HCT116 (cell line): ENCODE data around the gene TTC33. TPM values are rescaled to one million over a fixed set of nuclear protein-coding genes. Genes with fewer than 3 reads are reported as not detected.

Experiments
- ATAC-seq: fragments of 200-7000 bp; cut with Tn5 transposase; 2 replicates; pipeline ENCODE4 v1.9.1; 2020; ENCODE audit warnings: mild to moderate bottlenecking, moderate library complexity
- BruUV-seq: library from RNA; stranded (reverse); fragments of 400-500 nt; replicated peaks from 2 replicates; lab custom pipeline; 2021; lab: Mats Ljungman, UMichigan
- CTCF ChIA-PET: fragments of 300-600 bp; sonication (Branson Sonifier 250); formaldehyde crosslinking; loops from one replicate; lab custom pipeline; 2021; ENCODE audit warnings: antibody characterized with exemption; lab: Charles Lee
- POLR2A ChIA-PET: fragments of 300-600, 350-600 bp; sonication (Branson Sonifier 250); formaldehyde crosslinking; loops from one replicate; lab custom pipeline; 2021; ENCODE audit warnings: antibody characterized with exemption; lab: Charles Lee
- RAD21 ChIA-PET, 2 experiments: fragments of 300-600 bp; sonication (Branson Sonifier 250); formaldehyde crosslinking; loops; one replicate each; lab custom pipeline; 2023; ENCODE audit warnings: low total read pairs in 2 of 2; ENCODE audit not compliant: uncharacterized antibody in 2 of 2, unreplicated experiment in 2 of 2, low non-redundant PET in 1 of 2; lab: Charles Lee
- DNase-seq: peaks from one replicate; pipeline ENCODE4 v3.0.0-alpha.2; 2010; ENCODE audit warnings: low read depth, low spot score
- H2AFZ ChIP-seq: fragments of 200-600 bp; shearing (Covaris generic), sonication (generic); 2 replicates; pipeline ENCODE4 v1.6.1; 2017; ENCODE audit warnings: low read depth, mixed run types, mixed read lengths, antibody characterized with exemption, low read length; ENCODE audit not compliant: poor library complexity, severe bottlenecking
- H3K27ac ChIP-seq: 2 replicates; pipeline ENCODE4 v1.5.1; 2012; ENCODE audit warnings: low read depth, low read length
- H3K27me3 ChIP-seq: fragments of 200-600 bp; sonication (generic); 2 replicates; pipeline ENCODE4 v1.6.1; 2016; ENCODE audit warnings: mixed run types, low read length, mixed read lengths; ENCODE audit not compliant: insufficient read depth
- H3K36me3 ChIP-seq, 2 experiments: fragments of 200-500 bp in 1 of 2; fragments of 200-600 bp in 1 of 2; sonication (Bioruptor generic) in 1 of 2; sonication (generic) in 1 of 2; 2 replicates each; pipeline versions ENCODE4 v1.5.1 to v1.6.1; 2014 to 2016; ENCODE audit warnings: low read length in 2 of 2, inconsistent platforms in 1 of 2, mixed read lengths in 1 of 2, mixed run types in 1 of 2; ENCODE audit not compliant: insufficient read depth in 2 of 2, control insufficient read depth in 1 of 2
- H3K4me1 ChIP-seq, 2 experiments: fragments of 200-600 bp in 1 of 2; sonication (generic) in 1 of 2; 2 replicates each; pipeline versions ENCODE4 v1.5.1 to v1.6.1; 2012 to 2017; ENCODE audit warnings: low read length in 2 of 2, inconsistent platforms in 1 of 2, mild to moderate bottlenecking in 1 of 2, mixed read lengths in 1 of 2, mixed run types in 1 of 2, moderate library complexity in 1 of 2; ENCODE audit not compliant: insufficient read depth in 2 of 2, control insufficient read depth in 1 of 2
- H3K4me2 ChIP-seq: fragments of 200-600 bp; sonication (generic); 2 replicates; pipeline ENCODE4 v1.6.1; 2017; ENCODE audit warnings: mixed run types, low read length, mixed read lengths
- H3K4me3 ChIP-seq, 2 experiments: fragments of 200-600 bp in 1 of 2; sonication (generic) in 1 of 2; replicated peaks in 1 of 2; 2 replicates each; pipeline ENCODE4 v1.5.1; 2011 to 2016; ENCODE audit warnings: low read length in 2 of 2, control low read depth in 1 of 2, low read depth in 1 of 2, mild to moderate bottlenecking in 1 of 2, mixed read lengths in 1 of 2, mixed run types in 1 of 2
- H3K79me2 ChIP-seq: fragments of 200-600 bp; sonication (generic); 2 replicates; pipeline ENCODE4 v1.6.1; 2017; ENCODE audit warnings: mild to moderate bottlenecking, mixed run types, low read length, moderate library complexity, mixed read lengths; ENCODE audit not compliant: insufficient read depth
- H3K9ac ChIP-seq: fragments of 200-600 bp; sonication (generic); 2 replicates; pipeline ENCODE4 v1.6.1; 2016; ENCODE audit warnings: low read length, mixed read lengths
- H3K9me2 ChIP-seq: fragments of 200-600 bp; sonication (generic), shearing (Covaris generic); 2 replicates; pipeline ENCODE4 v1.6.1; 2017; ENCODE audit warnings: mixed run types, mild to moderate bottlenecking, moderate library complexity; ENCODE audit not compliant: insufficient read depth
- H3K9me3 ChIP-seq, 2 experiments: fragments of 200-500 bp in 1 of 2; fragments of 200-600 bp in 1 of 2; sonication (Bioruptor generic) in 1 of 2; sonication (generic) in 1 of 2; 2 replicates each; pipeline ENCODE4 v1.6.1; 2014 to 2017; ENCODE audit warnings: low read length in 2 of 2, mixed read lengths in 2 of 2, inconsistent platforms in 1 of 2, low read depth in 1 of 2, mild to moderate bottlenecking in 1 of 2, mixed run types in 1 of 2, moderate library complexity in 1 of 2; ENCODE audit not compliant: control insufficient read depth in 1 of 2, insufficient read depth in 1 of 2
- H4K20me1 ChIP-seq: fragments of 200-600 bp; sonication (generic), shearing (Covaris generic); 2 replicates; pipeline ENCODE4 v1.6.1; 2017; ENCODE audit warnings: mixed run types, mild to moderate bottlenecking, moderate library complexity; ENCODE audit not compliant: insufficient read depth
- CEBPB ChIP-seq: IDR thresholded peaks from 2 replicates; pipeline ENCODE4 v1.6.1; 2012; ENCODE audit warnings: low read depth
- CTCF ChIP-seq, 3 experiments: fragments of 200-600 bp in 1 of 3; sonication (generic) in 1 of 3; IDR thresholded peaks in 2 of 3; conservative IDR thresholded peaks in 1 of 3; 2 replicates each; pipeline ENCODE4 v1.5.1; 2012 to 2017; ENCODE audit warnings: low read depth in 2 of 3, low read length in 2 of 3, antibody characterized with exemption in 1 of 3, borderline replicate concordance in 1 of 3, control low read depth in 1 of 3, mild to moderate bottlenecking in 1 of 3, mixed read lengths in 1 of 3, mixed run types in 1 of 3, moderate library complexity in 1 of 3; ENCODE audit not compliant: insufficient read depth in 1 of 3
- EGR1 ChIP-seq: IDR thresholded peaks from 2 replicates; pipeline ENCODE4 v1.6.1; 2012; ENCODE audit warnings: low read depth
- ELF1 ChIP-seq: IDR thresholded peaks from 2 replicates; pipeline ENCODE4 v1.6.1; 2012; ENCODE audit warnings: low read depth, borderline replicate concordance
- EZH2 ChIP-seq: fragments of 200-600 bp; sonication (generic); IDR thresholded peaks from 2 replicates; pipeline ENCODE4 v1.6.1; 2017; ENCODE audit warnings: antibody characterized with exemption, mixed run types
- EZH2phosphoT487 ChIP-seq: fragments of 200-600 bp; IDR thresholded peaks from 2 replicates; pipeline ENCODE4 v1.6.1; 2018; ENCODE audit warnings: antibody characterized with exemption, borderline replicate concordance
- FOSL1 ChIP-seq: IDR thresholded peaks from 2 replicates; pipeline ENCODE4 v1.6.1; 2012; ENCODE audit warnings: low read depth
- JUND ChIP-seq: IDR thresholded peaks from 2 replicates; pipeline ENCODE4 v1.6.1; 2012
- RAD21 ChIP-seq: IDR thresholded peaks from 2 replicates; pipeline ENCODE4 v1.6.1; 2012; ENCODE audit warnings: low read depth, mild to moderate bottlenecking
- SIN3A ChIP-seq: IDR thresholded peaks from 2 replicates; pipeline ENCODE4 v1.6.1; 2012; ENCODE audit warnings: low read depth
- SRF ChIP-seq: IDR thresholded peaks from 2 replicates; pipeline ENCODE4 v1.6.1; 2012; ENCODE audit warnings: low read depth
- TCF7L2 ChIP-seq: IDR thresholded peaks from 2 replicates; pipeline ENCODE4 v1.7.0; 2011; ENCODE audit warnings: borderline replicate concordance, inconsistent platforms; ENCODE audit not compliant: insufficient read depth, insufficient read length; ENCODE audit errors: extremely low read depth
- ZFX ChIP-seq: fragments of 450-650 bp; IDR thresholded peaks from 2 replicates; pipeline ENCODE4 v1.6.1; 2017
- intact Hi-C: fragments of 100-400 bp; cut with micrococcal nuclease; formaldehyde crosslinking; loops from 2 replicates; pipeline ENCODE4 v1.10.0; 2022
- total RNA-seq: library from RNA; stranded (reverse); gene quantifications from one replicate; pipeline ENCODE4 v1.2.1, GENCODE V29; 2021; ENCODE audit not compliant: unreplicated experiment
- TF ChIP-seq, protein P1 (sequence below): IDR thresholded peaks from 2 replicates; pipeline ENCODE4 v1.6.1; 2012

TTC33 gene
- total RNA-seq, 1 experiment from 2014 or later: 14.5 TPM

DNA sequence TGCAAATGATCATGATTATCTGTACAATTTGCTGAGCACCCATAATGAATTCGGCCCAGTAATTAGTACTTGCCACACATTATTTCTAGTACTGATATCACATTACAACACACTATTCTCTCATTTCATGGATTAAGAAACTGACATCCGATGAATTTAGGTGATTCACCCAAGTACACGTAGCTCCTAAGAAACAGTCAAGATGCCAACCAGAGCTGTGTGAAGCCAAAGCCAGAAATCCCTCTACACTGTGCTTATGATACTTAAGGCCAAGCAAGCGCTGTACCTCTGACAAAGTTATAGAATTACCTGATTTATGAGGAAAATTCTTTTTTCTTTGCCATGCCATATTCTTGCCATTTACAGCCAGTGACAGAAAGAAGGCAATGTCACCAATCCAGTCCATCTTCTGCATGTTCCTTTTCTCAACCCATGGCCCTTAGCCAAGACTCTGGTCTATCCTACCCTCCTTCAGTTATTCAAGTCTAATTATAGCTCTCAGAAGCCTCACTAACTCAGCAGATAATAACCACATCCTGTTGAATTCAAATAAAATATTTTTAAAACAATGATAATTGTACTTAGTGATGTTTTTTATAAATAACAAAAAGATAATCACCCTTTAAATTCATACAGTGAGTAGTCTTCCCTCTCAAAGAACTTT, 150.3 kb downstream of the TTC33 start:
- no peaks in the 10 kb centered on the region for H3K79me2 ChIP-seq
- H4K20me1 ChIP-seq: no peaks in the 10 kb centered on the region
- no peaks in the 10 kb centered on the region for H3K9me2 ChIP-seq
- TF ChIP-seq, protein P1, sequence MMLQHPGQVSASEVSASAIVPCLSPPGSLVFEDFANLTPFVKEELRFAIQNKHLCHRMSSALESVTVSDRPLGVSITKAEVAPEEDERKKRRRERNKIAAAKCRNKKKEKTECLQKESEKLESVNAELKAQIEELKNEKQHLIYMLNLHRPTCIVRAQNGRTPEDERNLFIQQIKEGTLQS: no peak
- no peak for TF ChIP-seq EZH2phosphoT487
- TF ChIP-seq EGR1: no peak
- TF ChIP-seq SIN3A: no peak
- no peak for TF ChIP-seq FOSL1
- TF ChIP-seq EZH2: no peak
- no peak for TF ChIP-seq RAD21
- no peak for TF ChIP-seq TCF7L2
- no peak for TF ChIP-seq CEBPB
- no peak for TF ChIP-seq JUND
- no peak for TF ChIP-seq SRF
- no peak for TF ChIP-seq ZFX
- TF ChIP-seq CTCF (IDR thresholded peaks at IDR 0.05 in 2 of 3, conservative IDR thresholded peaks at IDR 0.05 in 1 of 3; ENCODE audit: borderline replicate concordance in 1 of 3, insufficient read depth in 1 of 3, low read depth in 2 of 3, low read length in 2 of 3): no peak
- TF ChIP-seq ELF1: no peak
- H2AFZ ChIP-seq: no peak overlapping the region
- ATAC-seq (no peak), DNase-seq (no peak)
- peaks cover 3% of the 10 kb centered on the region in 2 experiments; a peak in 2 of 4 replicates for H3K4me1 ChIP-seq
- H3K4me2 ChIP-seq: no peak overlapping the region
- intact Hi-C loops: no loop called here
- CTCF ChIA-PET: no interaction called here
- no peak overlapping the region for H3K4me3 ChIP-seq
- no peak overlapping the region for H3K9ac ChIP-seq
- no peak overlapping the region for H3K27ac ChIP-seq
- H3K27me3 ChIP-seq: no peaks in the 10 kb centered on the region
- RAD21 ChIA-PET: no interaction called here
- POLR2A ChIA-PET: no interaction called here
- BruUV-seq: no TSS peak
- H3K9me3 ChIP-seq: no peaks in the 10 kb centered on the region
- no peaks in the 10 kb centered on the region for H3K36me3 ChIP-seq
